GM23338 (cell line): ENCODE measurements around the gene COL1A1. TPM values are rescaled to one million over a fixed set of nuclear protein-coding genes. Genes with fewer than 3 reads are reported as not detected.

Source experiments
- ATAC-seq: fragments of 200-7000 bp; cut with Tn5 transposase; 3 replicates; pipeline ENCODE4 v1.9.1; 2020
- DNase-seq: peaks from one replicate; pipeline ENCODE4 v3.0.0-alpha.2; 2015; ENCODE audit warnings: low spot score
- H2AFZ ChIP-seq: fragments of 200-600 bp; sonication (generic); 2 replicates; pipeline ENCODE4 v1.8.0; 2016; ENCODE audit warnings: antibody characterized with exemption, mild to moderate bottlenecking, moderate library complexity
- H3F3A ChIP-seq: fragments of 200-600 bp; sonication (generic); replicated peaks from 2 replicates; pipeline ENCODE4 v1.8.0; 2017; ENCODE audit warnings: antibody characterized with exemption, mixed run types, low read depth
- H3K27ac ChIP-seq: fragments of 200-600 bp; sonication (generic); 2 replicates; pipeline ENCODE4 v1.6.1; 2016; ENCODE audit warnings: low read depth
- H3K27me3 ChIP-seq: fragments of 200-600 bp; sonication (generic); 2 replicates; pipeline ENCODE4 v1.8.0; 2016; ENCODE audit warnings: mild to moderate bottlenecking, mixed run types, moderate library complexity; ENCODE audit not compliant: insufficient read depth
- H3K36me3 ChIP-seq: fragments of 200-600 bp; sonication (generic); 2 replicates; pipeline ENCODE4 v1.8.0; 2016; ENCODE audit warnings: mild to moderate bottlenecking; ENCODE audit not compliant: insufficient read depth
- H3K4me1 ChIP-seq: fragments of 200-600 bp; sonication (generic); 2 replicates; pipeline ENCODE4 v1.8.0; 2016; ENCODE audit warnings: mild to moderate bottlenecking, moderate library complexity; ENCODE audit not compliant: insufficient read depth
- H3K4me2 ChIP-seq: fragments of 200-600 bp; sonication (generic); 2 replicates; pipeline ENCODE4 v1.7.1; 2017; ENCODE audit warnings: mixed run types
- H3K4me3 ChIP-seq: fragments of 200-600 bp; sonication (generic); 2 replicates; pipeline ENCODE4 v1.6.1; 2016; ENCODE audit warnings: mixed run types
- H3K79me2 ChIP-seq: fragments of 200-600 bp; sonication (generic); replicated peaks from 2 replicates; pipeline ENCODE4 v1.8.0; 2017; ENCODE audit warnings: mild to moderate bottlenecking; ENCODE audit not compliant: insufficient read depth
- H3K9me2 ChIP-seq: fragments of 200-600 bp; sonication (generic); 2 replicates; pipeline ENCODE4 v1.8.0; 2017; ENCODE audit not compliant: insufficient read depth
- H4K20me1 ChIP-seq: fragments of 200-600 bp; sonication (generic); replicated peaks from 2 replicates; pipeline ENCODE4 v1.8.0; 2017; ENCODE audit warnings: mild to moderate bottlenecking; ENCODE audit not compliant: insufficient read depth
- H3K27ac Mint-ChIP-seq: 2 replicates; pipeline ENCODE4 v1.8.0; 2020; ENCODE audit warnings: inconsistent platforms, mild to moderate bottlenecking, moderate library complexity, mixed read lengths
- H3K27me3 Mint-ChIP-seq: 3 replicates; pipeline ENCODE4 v1.8.0; 2022; ENCODE audit warnings: low read depth, mild to moderate bottlenecking, moderate library complexity, mixed read lengths, inconsistent platforms; ENCODE audit not compliant: insufficient read depth, poor library complexity
- H3K36me3 Mint-ChIP-seq: 3 replicates; pipeline ENCODE4 v1.8.0; 2021; ENCODE audit warnings: low read depth, mild to moderate bottlenecking, inconsistent platforms, moderate library complexity, mixed read lengths
- H3K4me1 Mint-ChIP-seq: 3 replicates; pipeline ENCODE4 v1.8.0; 2020; ENCODE audit warnings: mild to moderate bottlenecking, inconsistent platforms, mixed read lengths
- H3K4me3 Mint-ChIP-seq: 3 replicates; pipeline ENCODE4 v1.8.0; 2021; ENCODE audit warnings: moderate library complexity, mild to moderate bottlenecking, inconsistent platforms, mixed read lengths
- H3K9me3 Mint-ChIP-seq: 3 replicates; pipeline ENCODE4 v1.8.0; 2020; ENCODE audit warnings: moderate library complexity, mild to moderate bottlenecking, inconsistent platforms, mixed read lengths
- CREB1 ChIP-seq: fragments of 250-450 bp; sonication (Bioruptor Pico); IDR thresholded peaks from 2 replicates; pipeline ENCODE4 v1.5.0; 2020; ENCODE audit warnings: low read depth, mild to moderate bottlenecking, moderate library complexity
- CTCF ChIP-seq, 2 experiments: fragments of 200-600 bp in 1 of 2; sonication (generic) in 1 of 2; conservative IDR thresholded peaks; 2 replicates each; pipeline versions ENCODE4 v1.5.1 to v1.6.1; 2016 to 2017; ENCODE audit warnings: antibody characterized with exemption in 2 of 2, low read depth in 2 of 2, mild to moderate bottlenecking in 2 of 2, moderate library complexity in 1 of 2
- ETS1 ChIP-seq: IDR thresholded peaks from 2 replicates; pipeline ENCODE4 v1.6.1; 2016; ENCODE audit warnings: antibody characterized with exemption
- EZH2 ChIP-seq: fragments of 200-600 bp; sonication (generic); IDR thresholded peaks from one replicate; pipeline ENCODE4 v1.8.0; 2017; ENCODE audit warnings: antibody characterized with exemption, mild to moderate bottlenecking, low read depth; ENCODE audit not compliant: unreplicated experiment
- EZH2phosphoT487 ChIP-seq: fragments of 200-600 bp; sonication (generic); IDR thresholded peaks from one replicate; pipeline ENCODE4 v1.8.1; 2018; ENCODE audit warnings: antibody characterized with exemption; ENCODE audit not compliant: unreplicated experiment
- JUNB ChIP-seq: IDR thresholded peaks from one replicate; pipeline ENCODE4 v1.6.1; 2016; ENCODE audit warnings: antibody characterized with exemption; ENCODE audit not compliant: unreplicated experiment
- NANOG ChIP-seq: IDR thresholded peaks from 2 replicates; pipeline ENCODE4 v1.6.1; 2016; ENCODE audit warnings: antibody characterized with exemption, borderline replicate concordance
- POLR2AphosphoS5 ChIP-seq: IDR thresholded peaks from 2 replicates; pipeline ENCODE4 v1.6.1; 2016; ENCODE audit warnings: antibody characterized with exemption, low read depth
- REST ChIP-seq: IDR thresholded peaks from one replicate; pipeline ENCODE4 v1.6.1; 2018; ENCODE audit warnings: antibody characterized with exemption; ENCODE audit not compliant: unreplicated experiment
- STAT1 ChIP-seq: IDR thresholded peaks from one replicate; pipeline ENCODE4 v1.6.1; 2016; ENCODE audit warnings: antibody characterized with exemption; ENCODE audit not compliant: unreplicated experiment
- ZNF114 ChIP-seq: fragments of 250-450 bp; sonication (Bioruptor Pico); IDR thresholded peaks from 2 replicates; pipeline ENCODE4 v1.5.0; 2020; ENCODE audit warnings: mild to moderate bottlenecking, moderate library complexity
- ZNF331 ChIP-seq: fragments of 250-450 bp; sonication (Bioruptor Pico); IDR thresholded peaks from 2 replicates; pipeline ENCODE4 v1.5.0; 2020; ENCODE audit warnings: low read depth, mild to moderate bottlenecking, moderate library complexity
- ZNF462 ChIP-seq: fragments of 250-450 bp; sonication (Bioruptor Pico); IDR thresholded peaks from 2 replicates; pipeline ENCODE4 v1.5.0; 2020; ENCODE audit warnings: mild to moderate bottlenecking, moderate library complexity
- polyA plus RNA-seq: library from polyadenylated mRNA; unstranded; fragments of >200 nt; fragmentation: Nextera tagmentation; extraction: Ambion mirVana; gene quantifications from 2 replicates; pipeline ENCODE4 v1.2.1, GENCODE V29; 2016
- total RNA-seq: library from RNA; depleted of rRNA; stranded (reverse); fragments of >200 nt; shearing (Covaris generic); gene quantifications from 2 replicates; pipeline ENCODE4 v1.2.3, GENCODE V29; 2014

Gene COL1A1
- total and polyA plus RNA-seq, 2 experiments from 2014 or later, result 21.2 to 34.3 TPM

GRCh38 chr17:50192618-50193291 is 8.7 kb downstream of the COL1A1 start:
- Mint-ChIP-seq H3K9me3 (no peaks in the 10 kb centered on the region), H3K36me3 (peaks cover 22% of the 10 kb centered on the region), H3K4me1 (no peaks in the 10 kb centered on the region), H3K27ac (no peak overlapping the region), H3K27me3 (peaks cover 4% of the 10 kb centered on the region), H3K4me3 (no peak overlapping the region)
- no peak for TF ChIP-seq REST
- no peak for TF ChIP-seq ZNF331 (CRISPR knock-in tag)
- no peak for TF ChIP-seq EZH2phosphoT487
- no peak for TF ChIP-seq CTCF (conservative IDR thresholded peaks at IDR 0.05; ENCODE audit: low read depth in 2 of 2)
- TF ChIP-seq ZNF114 (CRISPR knock-in tag), result no peak
- no peak for TF ChIP-seq ETS1
- no peak for TF ChIP-seq EZH2
- no peak for TF ChIP-seq CREB1
- TF ChIP-seq NANOG, result no peak
- no peak for TF ChIP-seq ZNF462 (CRISPR knock-in tag)
- no peak for TF ChIP-seq JUNB
- no peak for TF ChIP-seq STAT1
- TF ChIP-seq POLR2AphosphoS5, result no peak
- Histone ChIP-seq H3K4me1 (no peaks in the 10 kb centered on the region), H3K4me3 (no peak overlapping the region), H3K27ac (no peak overlapping the region), H3K36me3 (no peaks in the 10 kb centered on the region), H3K4me2 (no peak overlapping the region), H3K9me2 (no peaks in the 10 kb centered on the region), H2AFZ (no peak overlapping the region), H3F3A (no peaks in the 10 kb centered on the region), H4K20me1 (no peaks in the 10 kb centered on the region), H3K27me3 (no peaks in the 10 kb centered on the region), H3K79me2 (no peaks in the 10 kb centered on the region)
- DNase-seq (no peak), ATAC-seq (no peak)
